SK-N-MC (cell line): ENCODE results near the gene ZFYVE21.

Experiments
- EZH2 ChIP-seq: fragments of 200-600 bp; sonication (generic); IDR thresholded peaks from one replicate; pipeline ENCODE4 v1.6.1; 2017; ENCODE audit warnings: antibody characterized with exemption
- FOXP2 ChIP-seq: optimal IDR thresholded peaks from 2 replicates; pipeline ENCODE3; 2011; ENCODE audit warnings: mild to moderate bottlenecking, moderate library complexity; ENCODE audit not compliant: insufficient read depth; ENCODE audit errors: extremely low read length, control extremely low read depth
- POLR2AphosphoS5 ChIP-seq: IDR thresholded peaks from 2 replicates; pipeline ENCODE4 v1.6.1; 2012; ENCODE audit warnings: mild to moderate bottlenecking, low read depth, low read length, borderline replicate concordance

GRCh38 chr14:103739466-103739792 is 23.8 kb downstream of the ZFYVE21 start:
- TF ChIP-seq POLR2AphosphoS5: no peak
- no peak for TF ChIP-seq EZH2
- TF ChIP-seq FOXP2: no peak
